ENCODE measurements around the gene RIN3. TPM values are rescaled to one million over a fixed set of nuclear protein-coding genes. Genes with fewer than 3 reads are reported as not detected.

RIN3 gene
- total RNA-seq, 1 experiment from 2014 or later = 1.5 TPM

- H3K9ac ChIP-seq (ENCODE audit: extremely low read depth, insufficient read length, low read length) = no peak overlapping the region
- H4K20me1 ChIP-seq (ENCODE audit: control insufficient read depth, insufficient read depth, insufficient read length) = no peaks in the 10 kb centered on the region
- H3K9me3 Mint-ChIP-seq = peaks cover 15 to 17% of the 10 kb centered on the region in 2 experiments
- H3K27ac Mint-ChIP-seq = no peak overlapping the region
- H3K14ac ChIP-seq (ENCODE audit: insufficient read depth, low read length) = no peak overlapping the region
- no peaks in the 10 kb centered on the region for H3K27me3 ChIP-seq (ENCODE audit: insufficient read depth, low read length)
- H3K4me2 ChIP-seq (ENCODE audit: insufficient read depth, insufficient read length, low read length) = no peak overlapping the region
- H3K27me3 Mint-ChIP-seq (ENCODE audit: low read depth) = peaks cover 6% of the 10 kb centered on the region
- H3K23ac ChIP-seq (ENCODE audit: insufficient read length, low read depth, low read length) = no peak overlapping the region
- H3K23me2 ChIP-seq (ENCODE audit: insufficient read length, low read depth, low read length, poor library complexity, severe bottlenecking) = no peaks in the 10 kb centered on the region
- no peak overlapping the region for H2BK12ac ChIP-seq (ENCODE audit: insufficient read length, low read depth, low read length)
- H3T11ph ChIP-seq (ENCODE audit: low read length) = no peak overlapping the region
- H4K8ac ChIP-seq (replicated peaks; ENCODE audit: insufficient read length, low read depth, low read length) = no peak overlapping the region
- H3K4me1 Mint-ChIP-seq = peaks cover 39 to 43% of the 10 kb centered on the region in 2 experiments
- no peaks in the 10 kb centered on the region for H3K79me2 ChIP-seq (ENCODE audit: insufficient read depth, low read length)
- no peak overlapping the region for H2BK5ac ChIP-seq (ENCODE audit: insufficient read length, low read length)
- no peak overlapping the region for H2AK5ac ChIP-seq (ENCODE audit: insufficient read length, low read length)
- H2BK120ac ChIP-seq (ENCODE audit: low read depth, low read length, poor library complexity, severe bottlenecking) = no peak overlapping the region
- H4K5ac ChIP-seq (ENCODE audit: insufficient read length, low read depth, low read length) = no peak overlapping the region
- H3K4ac ChIP-seq (ENCODE audit: low read depth, low read length) = no peak overlapping the region
- H3K4me1 ChIP-seq (ENCODE audit: insufficient read depth, low read length) = peaks cover 11% of the 10 kb centered on the region
- no peak for DNase-seq
- no peak overlapping the region for H4K91ac ChIP-seq (ENCODE audit: insufficient read length, low read depth, low read length)
- no peaks in the 10 kb centered on the region for H3K79me1 ChIP-seq (ENCODE audit: insufficient read depth, low read depth, low read length, poor library complexity, severe bottlenecking)
- H3K56ac ChIP-seq (ENCODE audit: insufficient read length, low read depth, low read length) = no peak overlapping the region
- H3K36me3 Mint-ChIP-seq (ENCODE audit: insufficient read depth in 1 of 3, low read depth in 3 of 3) = peaks cover 0 to 14% (median 0%) of the 10 kb centered on the region in 3 experiments; a peak in 4 of 7 replicates
- H2BK15ac ChIP-seq (ENCODE audit: low read depth, low read length) = no peak overlapping the region
- H2BK20ac ChIP-seq (ENCODE audit: low read depth, low read length, poor library complexity, severe bottlenecking) = no peak overlapping the region
- no peak overlapping the region for H3K27ac ChIP-seq (ENCODE audit: insufficient read length, low read depth, low read length)
- no peak for TF ChIP-seq CTCF (conservative IDR thresholded peaks at IDR 0.05)
- no peaks in the 10 kb centered on the region for H3K9me3 ChIP-seq (ENCODE audit: control insufficient read depth, low read depth, low read length)
- no peak overlapping the region for H3K18ac ChIP-seq (ENCODE audit: insufficient read length, low read depth, low read length)
- WGBS (ENCODE audit: extremely low coverage, insufficient read length, low lambda C conversion rate) = no CpG with 5 or more reads among the region's 2 CpGs
- no peak overlapping the region for H2AFZ ChIP-seq (ENCODE audit: low read length)
- no peak overlapping the region for H3K4me3 Mint-ChIP-seq
These were observed 44.1 kb upstream of the RIN3 start for GRCh38 chr14:92469515-92469914.
